ENCODE results near the gene USP47. TPM values are rescaled to one million over a fixed set of nuclear protein-coding genes. Genes with fewer than 3 reads are reported as not detected.

USP47 gene
- total RNA-seq, 1 experiment from 2014 or later, result 24.2 TPM

DNA sequence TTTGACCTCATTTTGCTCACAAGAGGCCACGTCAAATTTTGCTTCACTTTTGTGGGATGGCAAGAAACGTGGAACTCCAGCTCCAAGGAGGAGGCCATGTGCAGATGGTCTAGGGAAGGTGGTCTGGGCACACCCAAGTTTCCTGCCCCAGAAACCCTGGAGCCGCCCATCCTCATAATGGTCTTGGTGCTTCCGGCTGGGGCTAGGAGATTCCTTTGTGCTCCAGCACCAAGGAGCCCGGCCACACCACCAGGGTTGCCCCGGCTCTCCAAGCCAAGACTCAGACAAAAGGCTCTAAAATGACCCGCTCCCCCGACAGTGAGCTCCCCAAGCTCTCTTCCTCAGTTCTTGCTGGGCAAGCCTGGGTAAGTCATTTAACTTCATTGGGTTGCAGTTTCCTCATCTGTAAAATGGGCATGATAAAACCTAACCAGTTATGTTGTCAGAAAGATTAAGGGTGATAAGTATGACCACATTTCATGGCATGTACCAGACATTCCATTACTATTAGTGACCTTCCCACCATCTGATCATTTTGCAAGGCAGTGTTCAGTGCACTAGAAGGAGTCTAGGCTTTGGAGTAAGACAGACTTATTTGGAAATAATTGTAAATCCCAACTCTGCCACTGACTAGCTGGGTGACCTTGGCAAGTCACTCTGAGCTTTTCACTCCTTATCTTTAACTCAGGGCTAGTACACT, 143.4 kb downstream of the USP47 start:
- DNase-seq, result peak in 1 of 2 experiments; percentile 41
- Histone ChIP-seq H4K20me1 (ENCODE audit: insufficient read depth) (no peaks in the 10 kb centered on the region), H3K27me3 (ENCODE audit: insufficient read depth, low read depth) (no peaks in the 10 kb centered on the region), H3F3A (ENCODE audit: insufficient read depth, low read depth) (no peaks in the 10 kb centered on the region), H3K27ac (no peak overlapping the region), H3K9me3 (ENCODE audit: insufficient read depth, low read depth) (no peaks in the 10 kb centered on the region), H3K36me3 (ENCODE audit: low read depth) (no peaks in the 10 kb centered on the region), H3K4me3 (no peak overlapping the region), H3K79me2 (ENCODE audit: low read depth) (no peaks in the 10 kb centered on the region), H3K4me1 (replicated peaks; ENCODE audit: insufficient read depth) (peaks cover 8% of the 10 kb centered on the region), H2AFZ (no peak overlapping the region), H3K9me2 (ENCODE audit: insufficient read depth) (no peaks in the 10 kb centered on the region), H3K4me2 (no peak overlapping the region)
- intact Hi-C loops (cut with micrococcal nuclease; ENCODE audit: unreplicated experiment), result no loop called here
- ChIA-PET POLR2A (ENCODE audit: unreplicated experiment) (interaction anchor here (0.6 kb wide), 1 partner anchor 101 kb away, joined by 4 read pairs; no protein-coding TSS in a partner anchor), CTCF (no interaction called here)
- BruUV-seq (replicated peaks), result no TSS peak
- no peak for TF ChIP-seq EZH2 (IDR thresholded peaks at IDR 0.05; ENCODE audit: low read depth)
- TF ChIP-seq, protein P1, sequence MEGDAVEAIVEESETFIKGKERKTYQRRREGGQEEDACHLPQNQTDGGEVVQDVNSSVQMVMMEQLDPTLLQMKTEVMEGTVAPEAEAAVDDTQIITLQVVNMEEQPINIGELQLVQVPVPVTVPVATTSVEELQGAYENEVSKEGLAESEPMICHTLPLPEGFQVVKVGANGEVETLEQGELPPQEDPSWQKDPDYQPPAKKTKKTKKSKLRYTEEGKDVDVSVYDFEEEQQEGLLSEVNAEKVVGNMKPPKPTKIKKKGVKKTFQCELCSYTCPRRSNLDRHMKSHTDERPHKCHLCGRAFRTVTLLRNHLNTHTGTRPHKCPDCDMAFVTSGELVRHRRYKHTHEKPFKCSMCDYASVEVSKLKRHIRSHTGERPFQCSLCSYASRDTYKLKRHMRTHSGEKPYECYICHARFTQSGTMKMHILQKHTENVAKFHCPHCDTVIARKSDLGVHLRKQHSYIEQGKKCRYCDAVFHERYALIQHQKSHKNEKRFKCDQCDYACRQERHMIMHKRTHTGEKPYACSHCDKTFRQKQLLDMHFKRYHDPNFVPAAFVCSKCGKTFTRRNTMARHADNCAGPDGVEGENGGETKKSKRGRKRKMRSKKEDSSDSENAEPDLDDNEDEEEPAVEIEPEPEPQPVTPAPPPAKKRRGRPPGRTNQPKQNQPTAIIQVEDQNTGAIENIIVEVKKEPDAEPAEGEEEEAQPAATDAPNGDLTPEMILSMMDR (conservative IDR thresholded peaks at IDR 0.05), result no peak

DNA sequence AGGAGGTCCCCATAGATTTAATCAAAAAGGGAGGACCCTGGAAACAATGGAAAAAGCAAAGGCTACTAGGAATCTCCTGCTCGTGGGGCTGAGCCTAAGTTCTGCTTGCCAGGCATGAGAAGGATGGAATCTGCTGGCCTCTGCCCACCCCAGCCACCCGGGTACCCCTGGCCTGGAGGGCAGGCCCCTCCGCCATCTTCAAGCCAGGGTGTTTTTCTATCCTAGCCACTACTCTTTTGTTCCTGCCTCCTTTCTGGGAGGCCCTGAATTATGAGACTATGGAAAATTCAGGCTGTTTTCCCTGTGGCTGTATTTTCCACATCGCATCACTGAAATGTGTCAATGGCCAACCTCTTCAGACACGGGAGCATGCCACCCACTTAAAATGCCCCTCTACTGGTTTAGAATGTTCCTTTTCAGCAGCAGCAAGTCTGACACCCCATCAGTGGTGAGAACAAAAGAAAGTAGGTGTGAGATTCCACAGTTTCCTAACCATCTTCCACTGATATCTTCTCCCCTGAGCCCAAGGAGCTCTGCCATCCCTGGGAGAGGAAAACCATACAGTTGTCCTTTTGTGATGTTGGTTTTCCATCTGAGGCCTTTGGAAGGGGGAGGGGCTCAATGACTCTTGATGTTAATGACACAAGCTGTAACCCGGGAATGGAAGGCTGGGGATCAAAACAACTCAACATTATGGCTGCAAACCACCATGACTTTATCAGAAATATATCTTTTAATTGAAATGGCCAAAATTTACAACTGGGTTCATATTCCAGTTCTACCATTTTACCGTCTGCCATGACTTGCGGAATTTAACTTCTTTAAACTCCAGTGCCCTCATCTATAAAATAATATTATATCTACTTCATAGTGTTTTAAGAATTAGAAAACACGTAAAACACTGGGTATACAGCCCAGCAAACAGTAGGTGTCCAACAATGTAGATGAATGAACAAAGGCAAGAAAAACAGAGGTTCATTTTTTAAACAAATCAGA, 144.5 kb downstream of the USP47 start:
- DNase-seq, result no peak
- Histone ChIP-seq H3K79me2 (ENCODE audit: low read depth) (no peaks in the 10 kb centered on the region), H3K9me2 (ENCODE audit: insufficient read depth) (no peaks in the 10 kb centered on the region), H3K4me1 (replicated peaks; ENCODE audit: insufficient read depth) (peaks cover 8% of the 10 kb centered on the region), H3K4me2 (no peak overlapping the region), H4K20me1 (ENCODE audit: insufficient read depth) (no peaks in the 10 kb centered on the region), H3F3A (ENCODE audit: insufficient read depth, low read depth) (no peaks in the 10 kb centered on the region), H2AFZ (no peak overlapping the region), H3K27me3 (ENCODE audit: insufficient read depth, low read depth) (no peaks in the 10 kb centered on the region), H3K36me3 (ENCODE audit: low read depth) (no peaks in the 10 kb centered on the region), H3K9me3 (ENCODE audit: insufficient read depth, low read depth) (no peaks in the 10 kb centered on the region), H3K4me3 (no peak overlapping the region), H3K27ac (no peak overlapping the region)
- POLR2A ChIA-PET (ENCODE audit: unreplicated experiment), result no interaction called here
- intact Hi-C loops (cut with micrococcal nuclease; ENCODE audit: unreplicated experiment), result no loop called here
- CTCF ChIA-PET, result no interaction called here
- BruUV-seq (replicated peaks), result no TSS peak
- TF ChIP-seq, protein P1 (conservative IDR thresholded peaks at IDR 0.05), result no peak
- TF ChIP-seq EZH2 (IDR thresholded peaks at IDR 0.05; ENCODE audit: low read depth), result no peak

DNA sequence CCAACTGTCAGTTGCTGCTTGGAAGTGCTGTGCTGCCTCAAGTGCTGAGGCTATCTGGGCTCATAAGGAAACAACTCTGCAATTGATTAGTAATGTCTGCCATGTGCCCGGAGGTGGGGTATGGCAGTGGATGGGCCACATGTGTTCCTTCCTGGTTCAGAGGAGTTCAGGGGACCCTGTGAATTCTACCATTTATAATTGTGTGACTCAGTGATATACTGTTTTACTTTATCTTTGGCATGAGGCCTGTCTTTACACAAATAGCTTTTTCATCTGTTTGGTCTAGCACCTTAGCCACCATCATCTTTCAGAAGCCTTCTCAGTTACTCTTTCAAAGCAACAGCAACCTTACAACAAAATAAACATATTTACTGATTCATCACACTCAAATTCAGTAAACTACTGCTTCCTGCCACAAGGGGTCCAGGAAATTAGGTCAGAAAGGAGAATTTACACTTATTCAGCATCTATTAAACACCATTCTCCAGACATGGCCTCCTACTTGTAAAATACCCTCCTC, 145.8 kb downstream of the USP47 start:
- no TSS peak for BruUV-seq (replicated peaks)
- Histone ChIP-seq H3K4me1 (replicated peaks; ENCODE audit: insufficient read depth) (peaks cover 17% of the 10 kb centered on the region), H3K27ac (no peak overlapping the region), H2AFZ (no peak overlapping the region), H3K4me3 (no peak overlapping the region), H3K9me3 (ENCODE audit: insufficient read depth, low read depth) (no peaks in the 10 kb centered on the region), H3K36me3 (ENCODE audit: low read depth) (no peaks in the 10 kb centered on the region), H3F3A (ENCODE audit: insufficient read depth, low read depth) (peaks cover 7% of the 10 kb centered on the region; the same call in 1 of the 2 replicates), H3K4me2 (no peak overlapping the region), H4K20me1 (ENCODE audit: insufficient read depth) (no peaks in the 10 kb centered on the region), H3K27me3 (ENCODE audit: insufficient read depth, low read depth) (no peaks in the 10 kb centered on the region), H3K79me2 (ENCODE audit: low read depth) (no peaks in the 10 kb centered on the region), H3K9me2 (ENCODE audit: insufficient read depth) (no peaks in the 10 kb centered on the region)
- intact Hi-C loops (cut with micrococcal nuclease; ENCODE audit: unreplicated experiment), result no loop called here
- peak in 1 of 2 experiments; percentile 47 for DNase-seq
- CTCF ChIA-PET, result no interaction called here
- TF ChIP-seq EZH2 (IDR thresholded peaks at IDR 0.05; ENCODE audit: low read depth), result no peak
- TF ChIP-seq, protein P1 (conservative IDR thresholded peaks at IDR 0.05), result peak; percentile 62
- POLR2A ChIA-PET (ENCODE audit: unreplicated experiment), result no interaction called here

Data from PC-9 (cell line).